Nephron progenitor cell (in vitro differentiated cells): ENCODE results near the gene C21orf91.

Experiments used
- DNase-seq: peaks from one replicate; pipeline ENCODE4 v3.0.0; 2021
- H3K27ac Mint-ChIP-seq: 2 replicates; pipeline ENCODE4 v1.8.0; 2021; ENCODE audit warnings: mild to moderate bottlenecking, moderate library complexity, mixed read lengths
- H3K27me3 Mint-ChIP-seq: 2 replicates; pipeline ENCODE4 v1.8.0; 2021; ENCODE audit warnings: mild to moderate bottlenecking, low read depth, mixed read lengths; ENCODE audit not compliant: poor library complexity
- H3K36me3 Mint-ChIP-seq: 2 replicates; pipeline ENCODE4 v1.8.0; 2021; ENCODE audit warnings: low read depth, mixed read lengths
- H3K4me1 Mint-ChIP-seq: 2 replicates; pipeline ENCODE4 v1.8.0; 2021; ENCODE audit warnings: mixed read lengths
- H3K4me3 Mint-ChIP-seq: 2 replicates; pipeline ENCODE4 v1.8.0; 2021; ENCODE audit warnings: mild to moderate bottlenecking, moderate library complexity, mixed read lengths
- H3K9me3 Mint-ChIP-seq: 2 replicates; pipeline ENCODE4 v1.8.0; 2021; ENCODE audit warnings: mild to moderate bottlenecking, moderate library complexity, mixed read lengths
- CTCF ChIP-seq: fragments of 200-600 bp; sonication (generic); IDR thresholded peaks from 2 replicates; pipeline ENCODE4 v1.5.0; 2021; ENCODE audit warnings: antibody characterized with exemption

C21orf91 gene

GRCh38 chr21:17759511-17760178 lies 59.5 kb downstream of the C21orf91 start:
- peaks cover 4% of the 10 kb centered on the region for H3K4me1 Mint-ChIP-seq
- peak overlapping the region; percentile 10 for H3K27ac Mint-ChIP-seq
- H3K36me3 Mint-ChIP-seq, result no peaks in the 10 kb centered on the region
- H3K27me3 Mint-ChIP-seq, result no peaks in the 10 kb centered on the region
- H3K9me3 Mint-ChIP-seq, result peaks cover 10% of the 10 kb centered on the region
- TF ChIP-seq CTCF, result no peak
- no peak overlapping the region for H3K4me3 Mint-ChIP-seq
- DNase-seq, result no peak

GRCh38 chr21:17758683-17759082 lies 60.5 kb downstream of the C21orf91 start:
- TF ChIP-seq CTCF, result no peak
- Mint-ChIP-seq H3K36me3 (no peaks in the 10 kb centered on the region), H3K27ac (no peak overlapping the region), H3K4me3 (no peak overlapping the region), H3K27me3 (no peaks in the 10 kb centered on the region), H3K9me3 (peaks cover 10% of the 10 kb centered on the region), H3K4me1 (peaks cover 4% of the 10 kb centered on the region)
- no peak for DNase-seq

- Mint-ChIP-seq H3K9me3 (peaks cover 10% of the 10 kb centered on the region), H3K4me1 (peaks cover 4% of the 10 kb centered on the region), H3K27me3 (no peaks in the 10 kb centered on the region), H3K4me3 (no peak overlapping the region), H3K27ac (no peak overlapping the region), H3K36me3 (no peaks in the 10 kb centered on the region)
- TF ChIP-seq CTCF, result no peak
- no peak for DNase-seq
Observed at GRCh38 chr21:17757671-17758070, 61.5 kb downstream of the C21orf91 start.

GRCh38 chr21:17753736-17754135 lies 65.4 kb downstream of the C21orf91 start:
- no peaks in the 10 kb centered on the region for H3K36me3 Mint-ChIP-seq
- peaks cover 20% of the 10 kb centered on the region for H3K9me3 Mint-ChIP-seq
- H3K27ac Mint-ChIP-seq, result peak overlapping the region; percentile 2
- H3K4me1 Mint-ChIP-seq, result peaks cover 6% of the 10 kb centered on the region
- DNase-seq, result no peak
- H3K27me3 Mint-ChIP-seq, result peaks cover 3% of the 10 kb centered on the region
- no peak for TF ChIP-seq CTCF
- H3K4me3 Mint-ChIP-seq, result no peak overlapping the region

GRCh38 chr21:17752171-17752570 lies 67.0 kb downstream of the C21orf91 start:
- Mint-ChIP-seq H3K4me3 (no peak overlapping the region), H3K36me3 (no peaks in the 10 kb centered on the region), H3K4me1 (peaks cover 6% of the 10 kb centered on the region), H3K27ac (peak overlapping the region; percentile 93), H3K27me3 (peaks cover 3% of the 10 kb centered on the region), H3K9me3 (peaks cover 20% of the 10 kb centered on the region)
- TF ChIP-seq CTCF, result no peak
- no peak for DNase-seq

GRCh38 chr21:17746920-17747319 lies 72.2 kb downstream of the C21orf91 start:
- Mint-ChIP-seq H3K36me3 (no peaks in the 10 kb centered on the region), H3K4me1 (no peaks in the 10 kb centered on the region), H3K9me3 (peaks cover 31% of the 10 kb centered on the region), H3K27me3 (peaks cover under 1% of the 10 kb centered on the region), H3K27ac (no peak overlapping the region), H3K4me3 (no peak overlapping the region)
- no peak for DNase-seq
- no peak for TF ChIP-seq CTCF
